Parathyroid adenoma (tissue), 2 donors: ENCODE measurements around the gene GNG10.

ENCODE experiments used
- H2AFZ ChIP-seq: fragments of 300-600 bp; sonication (generic); one replicate; pipeline ENCODE4 v1.7.0; 2017; ENCODE audit warnings: antibody characterized with exemption, mild to moderate bottlenecking
- H3K27ac ChIP-seq: fragments of 300-600 bp; sonication (generic); one replicate; pipeline ENCODE4 v1.7.0; 2017
- H3K27me3 ChIP-seq: fragments of 300-600 bp; sonication (generic); one replicate; pipeline ENCODE4 v1.7.0; 2017; ENCODE audit warnings: low read length; ENCODE audit not compliant: control insufficient read depth, insufficient read depth
- H3K36me3 ChIP-seq: fragments of 300-600 bp; sonication (generic); one replicate; pipeline ENCODE4 v1.7.0; 2017; ENCODE audit warnings: low read length; ENCODE audit not compliant: control insufficient read depth, insufficient read depth
- H3K4me1 ChIP-seq: fragments of 300-600 bp; sonication (generic); one replicate; pipeline ENCODE4 v1.7.0; 2017; ENCODE audit warnings: control low read depth
- H3K4me2 ChIP-seq: fragments of 300-600 bp; sonication (generic); one replicate; pipeline ENCODE4 v1.7.0; 2017; ENCODE audit warnings: low read length
- H3K4me3 ChIP-seq: fragments of 300-600 bp; sonication (generic); one replicate; pipeline ENCODE4 v1.7.0; 2017; ENCODE audit warnings: low read depth, low read length
- H3K79me2 ChIP-seq: fragments of 300-600 bp; sonication (generic); one replicate; pipeline ENCODE4 v1.7.0; 2017; ENCODE audit warnings: control low read depth
- H3K9ac ChIP-seq: fragments of 300-600 bp; sonication (generic); one replicate; pipeline ENCODE4 v1.7.0; 2017; ENCODE audit warnings: mild to moderate bottlenecking
- H3K9me3 ChIP-seq: fragments of 300-600 bp; sonication (generic); one replicate; pipeline ENCODE4 v1.7.0; 2017; ENCODE audit warnings: low read length; ENCODE audit not compliant: control insufficient read depth
- TF ChIP-seq, protein P1 (sequence below): fragments of 300-600 bp; sonication (generic); IDR thresholded peaks from one replicate; pipeline ENCODE4 v1.7.0; 2017; ENCODE audit warnings: antibody characterized with exemption, mild to moderate bottlenecking
- donor health status: primary hyperparathyroidism.

The GNG10 gene

DNA sequence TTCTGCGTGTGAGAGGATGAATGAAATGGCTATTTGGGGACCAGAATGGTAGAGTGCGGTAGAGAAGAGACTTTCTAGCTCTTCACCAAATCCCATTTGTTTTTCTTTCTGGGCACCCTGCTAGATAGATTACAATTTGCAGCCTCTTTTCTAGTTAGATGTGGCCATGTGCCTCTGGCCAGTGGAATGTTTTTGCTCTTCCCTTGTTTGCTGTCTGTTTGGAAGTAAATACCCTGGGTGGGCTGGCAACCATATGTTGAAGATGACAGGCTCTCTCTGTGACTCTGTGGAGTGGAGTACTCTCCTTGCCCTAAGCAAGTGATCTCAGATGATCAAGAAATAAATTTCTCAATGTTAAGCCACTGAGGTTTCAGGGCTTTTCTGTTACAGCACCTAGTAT lies 12.9 kb downstream of the GNG10 start:
- H3K9ac ChIP-seq = no peak overlapping the region
- H3K4me2 ChIP-seq = no peak overlapping the region
- no peaks in the 10 kb centered on the region for H3K36me3 ChIP-seq
- no peaks in the 10 kb centered on the region for H3K27me3 ChIP-seq
- H3K4me1 ChIP-seq = no peaks in the 10 kb centered on the region
- H3K9me3 ChIP-seq = no peaks in the 10 kb centered on the region
- no peaks in the 10 kb centered on the region for H3K79me2 ChIP-seq
- TF ChIP-seq, protein P1, sequence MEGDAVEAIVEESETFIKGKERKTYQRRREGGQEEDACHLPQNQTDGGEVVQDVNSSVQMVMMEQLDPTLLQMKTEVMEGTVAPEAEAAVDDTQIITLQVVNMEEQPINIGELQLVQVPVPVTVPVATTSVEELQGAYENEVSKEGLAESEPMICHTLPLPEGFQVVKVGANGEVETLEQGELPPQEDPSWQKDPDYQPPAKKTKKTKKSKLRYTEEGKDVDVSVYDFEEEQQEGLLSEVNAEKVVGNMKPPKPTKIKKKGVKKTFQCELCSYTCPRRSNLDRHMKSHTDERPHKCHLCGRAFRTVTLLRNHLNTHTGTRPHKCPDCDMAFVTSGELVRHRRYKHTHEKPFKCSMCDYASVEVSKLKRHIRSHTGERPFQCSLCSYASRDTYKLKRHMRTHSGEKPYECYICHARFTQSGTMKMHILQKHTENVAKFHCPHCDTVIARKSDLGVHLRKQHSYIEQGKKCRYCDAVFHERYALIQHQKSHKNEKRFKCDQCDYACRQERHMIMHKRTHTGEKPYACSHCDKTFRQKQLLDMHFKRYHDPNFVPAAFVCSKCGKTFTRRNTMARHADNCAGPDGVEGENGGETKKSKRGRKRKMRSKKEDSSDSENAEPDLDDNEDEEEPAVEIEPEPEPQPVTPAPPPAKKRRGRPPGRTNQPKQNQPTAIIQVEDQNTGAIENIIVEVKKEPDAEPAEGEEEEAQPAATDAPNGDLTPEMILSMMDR = no peak
- H3K4me3 ChIP-seq = no peak overlapping the region
- no peak overlapping the region for H3K27ac ChIP-seq
- H2AFZ ChIP-seq = no peak overlapping the region

DNA sequence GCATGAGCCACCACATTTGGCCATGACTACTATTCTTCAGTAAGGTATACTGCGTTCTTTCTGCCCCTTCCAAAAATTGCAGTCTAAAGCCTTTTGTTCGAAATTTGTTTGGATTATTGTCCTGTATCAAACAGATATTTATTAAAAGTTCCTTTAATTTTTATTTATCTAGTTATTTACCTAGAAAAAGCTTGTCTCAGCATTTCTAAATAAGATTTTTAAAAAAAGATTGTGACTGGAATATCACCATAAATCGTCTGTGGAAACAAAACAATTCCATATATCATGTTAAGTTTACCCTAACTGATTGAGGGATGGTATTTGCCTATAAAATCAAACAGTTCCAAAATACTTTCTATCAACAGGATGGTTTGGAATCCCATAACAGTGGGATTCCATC lies 14.7 kb downstream of the GNG10 start:
- H3K9me3 ChIP-seq = no peaks in the 10 kb centered on the region
- no peaks in the 10 kb centered on the region for H3K79me2 ChIP-seq
- no peaks in the 10 kb centered on the region for H3K36me3 ChIP-seq
- no peak overlapping the region for H3K4me3 ChIP-seq
- TF ChIP-seq, protein P1 = no peak
- no peak overlapping the region for H3K27ac ChIP-seq
- no peak overlapping the region for H3K4me2 ChIP-seq
- H3K4me1 ChIP-seq = no peaks in the 10 kb centered on the region
- no peaks in the 10 kb centered on the region for H3K27me3 ChIP-seq
- no peak overlapping the region for H3K9ac ChIP-seq
- no peak overlapping the region for H2AFZ ChIP-seq

DNA sequence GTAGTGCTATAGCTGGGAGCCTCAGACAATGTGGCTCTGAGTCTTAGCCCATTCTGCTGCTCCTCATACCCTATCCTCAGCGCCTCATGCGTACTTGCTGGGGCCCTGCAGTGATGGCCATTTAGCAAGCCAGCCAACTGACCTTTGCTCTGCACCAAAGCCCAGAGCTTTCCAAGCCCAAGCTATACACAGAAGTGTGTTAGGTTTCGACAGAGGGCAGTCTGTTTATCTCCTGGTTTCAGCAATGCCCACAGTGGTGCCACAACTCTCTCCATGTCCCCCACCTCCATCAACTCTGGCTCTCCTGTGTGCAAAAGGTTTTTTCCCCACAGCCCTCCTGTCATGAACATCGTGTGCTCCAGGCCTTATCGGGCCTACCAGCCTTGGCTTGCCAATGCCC lies 16.9 kb downstream of the GNG10 start:
- Histone ChIP-seq H3K27me3 (no peaks in the 10 kb centered on the region), H3K9ac (no peak overlapping the region), H3K36me3 (no peaks in the 10 kb centered on the region), H3K4me1 (no peaks in the 10 kb centered on the region), H3K9me3 (no peaks in the 10 kb centered on the region), H3K4me2 (no peak overlapping the region), H3K4me3 (no peak overlapping the region), H2AFZ (no peak overlapping the region), H3K27ac (no peak overlapping the region), H3K79me2 (no peaks in the 10 kb centered on the region)
- TF ChIP-seq, protein P1 = no peak

DNA sequence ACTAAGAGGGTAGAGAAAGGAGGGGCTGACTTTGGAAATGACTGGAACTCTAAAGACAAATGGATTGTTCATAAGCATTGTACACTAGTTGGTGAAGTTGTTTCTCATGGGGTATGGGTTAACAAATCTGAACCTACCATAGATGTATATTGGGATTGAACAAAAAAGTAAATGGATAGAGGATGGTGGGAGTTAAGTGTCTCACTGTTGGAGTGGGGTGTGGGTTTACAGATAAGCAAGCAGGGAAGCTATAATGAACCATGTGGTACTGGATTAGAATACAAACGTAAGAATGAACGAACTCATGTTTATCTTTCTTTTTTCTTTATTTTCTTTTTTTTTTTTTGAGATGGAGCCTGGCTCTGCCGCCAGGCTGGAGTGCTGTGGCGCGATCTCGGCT lies 17.8 kb downstream of the GNG10 start:
- Histone ChIP-seq H3K27me3 (no peaks in the 10 kb centered on the region), H3K36me3 (no peaks in the 10 kb centered on the region), H3K4me1 (no peaks in the 10 kb centered on the region), H3K4me3 (no peak overlapping the region), H3K79me2 (no peaks in the 10 kb centered on the region), H3K4me2 (no peak overlapping the region), H2AFZ (no peak overlapping the region), H3K27ac (no peak overlapping the region), H3K9ac (no peak overlapping the region), H3K9me3 (no peaks in the 10 kb centered on the region)
- TF ChIP-seq, protein P1 = no peak

DNA sequence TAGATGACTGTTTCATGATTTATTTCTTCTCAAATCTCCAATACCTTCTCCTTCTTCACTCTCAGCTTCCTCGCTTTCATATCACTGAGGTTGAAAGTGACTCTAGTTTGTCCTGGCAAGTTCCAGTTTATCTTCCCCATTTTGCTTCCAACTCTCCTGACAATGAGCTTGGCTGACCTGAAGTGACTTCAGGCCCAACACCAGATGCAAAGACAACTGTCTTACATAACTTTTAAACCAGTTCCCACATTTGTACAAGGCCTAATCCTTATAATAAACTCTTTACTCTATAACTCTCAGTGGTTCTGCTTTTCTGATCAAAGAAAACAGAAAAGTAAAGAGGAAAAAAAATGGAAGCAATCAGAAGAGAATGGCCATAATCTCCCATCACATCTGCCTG lies 22.0 kb downstream of the GNG10 start:
- Histone ChIP-seq H3K9ac (no peak overlapping the region), H3K27ac (no peak overlapping the region), H3K9me3 (no peaks in the 10 kb centered on the region), H3K36me3 (no peaks in the 10 kb centered on the region), H2AFZ (no peak overlapping the region), H3K4me1 (no peaks in the 10 kb centered on the region), H3K27me3 (no peaks in the 10 kb centered on the region), H3K79me2 (no peaks in the 10 kb centered on the region), H3K4me2 (no peak overlapping the region), H3K4me3 (no peak overlapping the region)
- TF ChIP-seq, protein P1 = no peak
